Mesenchymal stem cell (in vitro differentiated cells and primary cell): ENCODE measurements around the gene BTF3L4.

Source experiments
- DNase-seq: peaks from one replicate; pipeline ENCODE4 v3.0.0-alpha.2; 2013
- H2AFZ ChIP-seq: one replicate; pipeline ENCODE4 v1.6.1; 2013; ENCODE audit warnings: low read depth, mild to moderate bottlenecking, control low read depth, inconsistent platforms, low read length, moderate library complexity
- H2AK5ac ChIP-seq: 2 replicates; pipeline ENCODE4 v1.6.1; 2013; ENCODE audit warnings: low read length, moderate library complexity, mild to moderate bottlenecking, inconsistent platforms; ENCODE audit not compliant: severe bottlenecking
- H2BK120ac ChIP-seq: one replicate; pipeline ENCODE4 v1.6.1; 2013; ENCODE audit warnings: low read depth, mild to moderate bottlenecking, inconsistent platforms, low read length, moderate library complexity
- H2BK12ac ChIP-seq, 2 experiments: one replicate each; pipeline ENCODE4 v1.6.1; 2013; ENCODE audit warnings: inconsistent platforms in 2 of 2, low read length in 2 of 2, mild to moderate bottlenecking in 2 of 2, moderate library complexity in 2 of 2, control low read depth in 1 of 2
- H2BK15ac ChIP-seq: one replicate; pipeline ENCODE4 v1.6.1; 2013; ENCODE audit warnings: mild to moderate bottlenecking, low read depth, inconsistent platforms; ENCODE audit not compliant: poor library complexity, severe bottlenecking
- H2BK5ac ChIP-seq: 2 replicates; pipeline ENCODE4 v1.6.1; 2013; ENCODE audit warnings: low read depth, mild to moderate bottlenecking, low read length, control low read depth, inconsistent platforms; ENCODE audit not compliant: poor library complexity, severe bottlenecking
- H3K14ac ChIP-seq, 2 experiments: one replicate each; pipeline ENCODE4 v1.6.1; 2013; ENCODE audit warnings: inconsistent platforms in 2 of 2, low read length in 2 of 2, control low read depth in 1 of 2, mild to moderate bottlenecking in 1 of 2, moderate library complexity in 1 of 2
- H3K18ac ChIP-seq, 2 experiments: one replicate each; pipeline ENCODE4 v1.6.1; 2013; ENCODE audit warnings: inconsistent platforms in 2 of 2, low read length in 2 of 2, control low read depth in 1 of 2, low read depth in 1 of 2, mild to moderate bottlenecking in 1 of 2
- H3K23ac ChIP-seq, 2 experiments: one replicate each; pipeline ENCODE4 v1.6.1; 2013; ENCODE audit warnings: inconsistent platforms in 2 of 2, low read length in 2 of 2, mild to moderate bottlenecking in 2 of 2, moderate library complexity in 2 of 2, control low read depth in 1 of 2
- H3K27ac ChIP-seq: 2 replicates; pipeline ENCODE4 v1.5.1; 2013; ENCODE audit warnings: mild to moderate bottlenecking, moderate library complexity, low read length, control low read depth, inconsistent platforms; ENCODE audit not compliant: poor library complexity, severe bottlenecking
- H3K27me3 ChIP-seq, 2 experiments: 2 replicates each; pipeline versions ENCODE4 v1.6.1 to v1.7.0; 2013; ENCODE audit warnings: low read length in 2 of 2, mild to moderate bottlenecking in 2 of 2, moderate library complexity in 2 of 2, control low read depth in 1 of 2, inconsistent platforms in 1 of 2; ENCODE audit not compliant: control insufficient read depth in 1 of 2, insufficient read depth in 1 of 2
- H3K36me3 ChIP-seq, 2 experiments: 2 replicates each; pipeline versions ENCODE4 v1.6.1 to v1.7.0; 2013; ENCODE audit warnings: low read length in 2 of 2, control low read depth in 1 of 2, inconsistent platforms in 1 of 2, low read depth in 1 of 2, mild to moderate bottlenecking in 1 of 2; ENCODE audit not compliant: insufficient read depth in 2 of 2, control insufficient read depth in 1 of 2
- H3K4ac ChIP-seq, 2 experiments: one replicate each; pipeline ENCODE4 v1.6.1; 2013; ENCODE audit warnings: inconsistent platforms in 2 of 2, low read length in 2 of 2, mild to moderate bottlenecking in 2 of 2, moderate library complexity in 2 of 2, control low read depth in 1 of 2, low read depth in 1 of 2
- H3K4me1 ChIP-seq: 2 replicates; pipeline ENCODE4 v1.6.1; 2013; ENCODE audit warnings: low read depth, low read length, control low read depth; ENCODE audit not compliant: control insufficient read depth, insufficient read depth
- H3K4me2 ChIP-seq: 2 replicates; pipeline ENCODE4 v1.6.1; 2013; ENCODE audit warnings: low read length, mild to moderate bottlenecking, inconsistent platforms; ENCODE audit not compliant: poor library complexity, severe bottlenecking
- H3K4me3 ChIP-seq, 2 experiments: 2 replicates each; pipeline versions ENCODE4 v1.5.1 to v1.7.0; 2013; ENCODE audit warnings: low read length in 2 of 2, mild to moderate bottlenecking in 2 of 2, control low read depth in 1 of 2, low read depth in 1 of 2; ENCODE audit not compliant: insufficient read depth in 1 of 2
- H3K79me1 ChIP-seq: replicated peaks from 2 replicates; pipeline ENCODE4 v1.6.1; 2013; ENCODE audit warnings: mild to moderate bottlenecking, control low read depth, low read length, inconsistent platforms; ENCODE audit not compliant: poor library complexity, severe bottlenecking
- H3K9ac ChIP-seq: 2 replicates; pipeline ENCODE4 v1.7.0; 2013; ENCODE audit warnings: mild to moderate bottlenecking, low read length, moderate library complexity
- H3K9me3 ChIP-seq: 2 replicates; pipeline ENCODE4 v1.7.0; 2013; ENCODE audit warnings: mild to moderate bottlenecking, low read length; ENCODE audit not compliant: control insufficient read depth
- H4K8ac ChIP-seq: one replicate; pipeline ENCODE4 v1.6.1; 2013; ENCODE audit warnings: inconsistent platforms, mild to moderate bottlenecking, low read length, moderate library complexity
- H4K91ac ChIP-seq: one replicate; pipeline ENCODE4 v1.6.1; 2013; ENCODE audit warnings: mild to moderate bottlenecking, low read length, inconsistent platforms
- WGBS: methylation state at CpG from one replicate; pipeline ENCODE4 v1.1.7; 2013; ENCODE audit warnings: mixed read lengths; 5-methylcytosine and 5-hydroxymethylcytosine counted together

BTF3L4 gene

DNA sequence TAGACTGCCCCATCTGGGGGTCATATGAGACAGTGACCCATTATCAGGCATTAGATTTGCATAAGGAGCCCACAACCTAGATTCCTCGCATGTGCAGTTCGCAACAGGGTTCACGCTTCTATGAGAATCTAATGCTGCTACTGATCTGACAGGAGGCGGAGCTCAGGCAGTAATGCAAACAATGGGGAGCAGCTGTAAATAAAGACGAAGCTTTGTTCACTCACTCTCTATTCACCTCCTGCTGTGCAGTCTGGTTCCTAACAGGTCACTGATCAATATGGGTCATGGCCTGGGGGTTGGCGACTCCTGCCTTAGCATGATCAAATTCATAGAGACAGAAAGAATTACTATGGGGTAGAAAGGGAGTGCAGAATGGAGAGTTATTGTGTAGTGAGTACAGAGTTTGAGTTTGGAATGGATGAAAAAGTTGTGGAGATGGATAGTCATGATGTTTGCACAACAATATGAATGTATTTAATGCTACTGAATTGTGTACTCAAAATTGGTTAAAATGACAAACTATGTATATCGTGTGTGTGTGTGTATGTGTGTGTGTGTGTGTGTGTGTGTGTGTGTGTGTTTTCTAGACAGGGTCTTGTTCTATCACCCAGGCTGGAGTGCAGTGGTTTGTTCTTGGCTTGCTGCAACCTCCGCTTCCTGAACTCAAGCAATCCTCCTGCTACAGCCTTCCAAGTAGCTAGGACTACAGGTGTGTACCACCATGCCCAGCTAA is 42.2 kb downstream of the BTF3L4 start:
- no peaks in the 10 kb centered on the region for H3K79me1 ChIP-seq
- H3K4me3 ChIP-seq, result no peak overlapping the region
- H3K36me3 ChIP-seq, result no peaks in the 10 kb centered on the region
- H3K14ac ChIP-seq, result no peak overlapping the region
- H2BK12ac ChIP-seq, result no peak overlapping the region
- H4K8ac ChIP-seq, result no peak overlapping the region
- no peaks in the 10 kb centered on the region for H3K9me3 ChIP-seq
- H3K23ac ChIP-seq, result no peak overlapping the region
- H2BK5ac ChIP-seq, result no peak overlapping the region
- no peaks in the 10 kb centered on the region for H3K4me1 ChIP-seq
- no peak overlapping the region for H3K9ac ChIP-seq
- no peak overlapping the region for H3K18ac ChIP-seq
- H2AFZ ChIP-seq, result no peak overlapping the region
- H2BK120ac ChIP-seq, result no peak overlapping the region
- no peak overlapping the region for H3K4ac ChIP-seq
- no peak overlapping the region for H2AK5ac ChIP-seq
- H3K4me2 ChIP-seq, result no peak overlapping the region
- no peaks in the 10 kb centered on the region for H3K27me3 ChIP-seq
- H4K91ac ChIP-seq, result no peak overlapping the region
- 87% methylated on average over 7 of the region's 8 CpGs for WGBS
- no peak overlapping the region for H3K27ac ChIP-seq
- no peak for DNase-seq
- no peak overlapping the region for H2BK15ac ChIP-seq

DNA sequence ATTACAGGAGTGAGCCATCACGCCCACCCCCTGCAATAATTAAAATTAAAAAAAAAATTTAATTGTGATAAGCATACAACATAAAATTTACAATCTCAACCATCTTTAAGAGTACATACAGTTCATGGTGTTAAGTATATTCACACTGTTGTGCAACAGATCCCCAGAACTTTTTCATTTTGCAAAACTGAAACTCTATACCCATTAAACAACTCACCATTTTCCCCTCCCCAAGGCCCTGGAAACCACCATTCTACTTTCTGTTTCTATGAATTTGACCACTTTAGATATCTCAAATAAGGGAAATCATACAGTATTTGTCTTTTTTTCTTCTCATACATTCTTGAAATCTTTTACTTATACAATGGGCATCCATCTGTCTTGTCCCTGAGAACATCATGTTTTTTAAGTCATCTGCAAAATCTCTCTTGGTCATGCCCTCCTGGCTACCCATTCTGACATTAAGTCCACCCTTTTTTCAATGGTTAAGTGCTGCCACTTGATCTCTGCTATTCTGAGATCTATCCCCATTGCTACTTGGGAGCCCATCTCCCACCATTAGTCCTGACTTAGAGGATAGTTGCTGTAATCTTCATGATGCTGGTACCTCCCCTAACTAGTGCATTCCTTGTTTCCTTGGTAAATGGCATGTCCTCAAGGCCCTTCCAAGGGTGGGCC is 46.4 kb downstream of the BTF3L4 start:
- Histone ChIP-seq H3K23ac (no peak overlapping the region), H2BK5ac (no peak overlapping the region), H3K79me1 (no peaks in the 10 kb centered on the region), H3K18ac (no peak overlapping the region), H3K9ac (no peak overlapping the region), H2AFZ (no peak overlapping the region), H3K14ac (no peak overlapping the region), H3K4ac (no peak overlapping the region), H3K9me3 (no peaks in the 10 kb centered on the region), H2BK120ac (no peak overlapping the region), H3K27me3 (no peaks in the 10 kb centered on the region), H2BK12ac (no peak overlapping the region), H2BK15ac (no peak overlapping the region), H3K27ac (no peak overlapping the region), H2AK5ac (no peak overlapping the region), H3K4me1 (no peaks in the 10 kb centered on the region), H4K91ac (no peak overlapping the region), H3K36me3 (no peaks in the 10 kb centered on the region), H3K4me2 (no peak overlapping the region), H4K8ac (no peak overlapping the region), H3K4me3 (no peak overlapping the region)
- no peak for DNase-seq
- WGBS, result no CpG with 5 or more reads among the region's 1 CpG

DNA sequence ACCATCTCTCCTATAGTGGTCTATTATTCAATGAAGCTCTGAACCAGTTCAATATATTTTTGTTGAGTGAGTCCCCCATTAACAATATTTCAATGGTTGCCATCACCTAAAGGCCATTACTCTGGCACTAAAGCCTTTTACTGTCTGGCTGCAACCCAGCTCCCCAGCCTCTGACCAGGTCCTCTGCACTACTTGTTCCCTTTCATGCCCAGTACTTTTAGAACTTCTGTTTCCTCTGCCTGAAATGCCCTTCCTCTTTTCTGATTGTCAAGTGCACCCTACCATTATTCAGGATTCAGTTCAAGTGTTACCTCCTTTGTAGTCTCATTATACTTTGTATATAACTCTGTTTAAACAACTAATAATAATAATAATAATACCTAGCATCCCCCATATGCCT is 55.4 kb downstream of the BTF3L4 start:
- no peak overlapping the region for H3K4ac ChIP-seq
- H2BK5ac ChIP-seq, result no peak overlapping the region
- no peak overlapping the region for H2BK12ac ChIP-seq
- H3K14ac ChIP-seq, result no peak overlapping the region
- H2AFZ ChIP-seq, result no peak overlapping the region
- peaks cover 0 to 2% of the 10 kb centered on the region in 2 experiments for H3K27me3 ChIP-seq
- no peak for DNase-seq
- no peak overlapping the region for H3K4me2 ChIP-seq
- H2AK5ac ChIP-seq, result no peak overlapping the region
- H3K9ac ChIP-seq, result no peak overlapping the region
- H3K36me3 ChIP-seq, result no peaks in the 10 kb centered on the region
- H3K18ac ChIP-seq, result no peak overlapping the region
- H3K9me3 ChIP-seq, result no peaks in the 10 kb centered on the region
- H3K4me1 ChIP-seq, result no peaks in the 10 kb centered on the region
- H3K23ac ChIP-seq, result no peak overlapping the region
- no peak overlapping the region for H2BK15ac ChIP-seq
- no peak overlapping the region for H3K4me3 ChIP-seq
- H3K79me1 ChIP-seq, result no peaks in the 10 kb centered on the region
- no peak overlapping the region for H4K91ac ChIP-seq
- no peak overlapping the region for H2BK120ac ChIP-seq
- H4K8ac ChIP-seq, result no peak overlapping the region
- H3K27ac ChIP-seq, result no peak overlapping the region

DNA sequence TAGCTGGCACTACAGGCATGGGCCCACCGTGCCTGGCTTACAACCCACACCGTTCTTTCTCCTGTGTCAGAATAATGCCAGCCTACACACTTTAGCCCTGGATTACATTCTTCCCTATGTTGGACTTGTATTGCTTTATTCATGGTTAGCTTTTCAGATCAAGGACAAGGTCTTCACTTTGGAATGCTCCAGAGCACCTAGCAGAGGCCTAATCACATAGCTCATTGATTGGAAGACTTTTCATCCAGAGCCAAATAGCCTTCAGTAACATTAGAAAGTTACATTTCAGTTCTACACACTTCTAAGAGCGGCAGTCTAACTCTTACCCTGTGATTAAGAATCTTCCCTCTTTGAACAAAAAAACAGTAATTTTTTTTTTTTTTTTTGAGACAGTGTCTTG is 56.4 kb downstream of the BTF3L4 start:
- 93% methylated on average over 3 of the region's 3 CpGs for whole genome bisulfite sequencing
- Histone ChIP-seq H2BK12ac (no peak overlapping the region), H3K9ac (no peak overlapping the region), H4K91ac (no peak overlapping the region), H3K14ac (no peak overlapping the region), H2BK120ac (no peak overlapping the region), H2AK5ac (no peak overlapping the region), H3K27me3 (peaks cover 0 to 2% of the 10 kb centered on the region in 2 experiments), H3K4me2 (no peak overlapping the region), H3K36me3 (no peaks in the 10 kb centered on the region), H3K4me1 (no peaks in the 10 kb centered on the region), H3K79me1 (no peaks in the 10 kb centered on the region), H3K4me3 (no peak overlapping the region), H2BK5ac (no peak overlapping the region), H4K8ac (no peak overlapping the region), H3K23ac (no peak overlapping the region), H3K27ac (no peak overlapping the region), H3K18ac (no peak overlapping the region), H3K9me3 (no peaks in the 10 kb centered on the region), H3K4ac (no peak overlapping the region), H2AFZ (no peak overlapping the region), H2BK15ac (no peak overlapping the region)
- no peak for DNase-seq
